Activated CD8-positive, alpha-beta memory T cell treated with anti-CD3 and anti-CD28 coated beads for 4 hours (primary cell): ENCODE measurements around the gene SNX14.
A peak's percentile ranks its signal among the peaks of the same experiment; 100 is the strongest.
"Not testable (repeated sequence)": the region's sequence is repeated elsewhere in the genome, so short reads cannot be mapped to it uniquely, and the experiment has no call there.

ENCODE experiments used
- DNase-seq, 2 donors: peaks; one replicate each; pipeline ENCODE4 v3.0.0-alpha.2; 2020; ENCODE audit warnings: low read depth in 2 of 2

SNX14 gene, protein sequence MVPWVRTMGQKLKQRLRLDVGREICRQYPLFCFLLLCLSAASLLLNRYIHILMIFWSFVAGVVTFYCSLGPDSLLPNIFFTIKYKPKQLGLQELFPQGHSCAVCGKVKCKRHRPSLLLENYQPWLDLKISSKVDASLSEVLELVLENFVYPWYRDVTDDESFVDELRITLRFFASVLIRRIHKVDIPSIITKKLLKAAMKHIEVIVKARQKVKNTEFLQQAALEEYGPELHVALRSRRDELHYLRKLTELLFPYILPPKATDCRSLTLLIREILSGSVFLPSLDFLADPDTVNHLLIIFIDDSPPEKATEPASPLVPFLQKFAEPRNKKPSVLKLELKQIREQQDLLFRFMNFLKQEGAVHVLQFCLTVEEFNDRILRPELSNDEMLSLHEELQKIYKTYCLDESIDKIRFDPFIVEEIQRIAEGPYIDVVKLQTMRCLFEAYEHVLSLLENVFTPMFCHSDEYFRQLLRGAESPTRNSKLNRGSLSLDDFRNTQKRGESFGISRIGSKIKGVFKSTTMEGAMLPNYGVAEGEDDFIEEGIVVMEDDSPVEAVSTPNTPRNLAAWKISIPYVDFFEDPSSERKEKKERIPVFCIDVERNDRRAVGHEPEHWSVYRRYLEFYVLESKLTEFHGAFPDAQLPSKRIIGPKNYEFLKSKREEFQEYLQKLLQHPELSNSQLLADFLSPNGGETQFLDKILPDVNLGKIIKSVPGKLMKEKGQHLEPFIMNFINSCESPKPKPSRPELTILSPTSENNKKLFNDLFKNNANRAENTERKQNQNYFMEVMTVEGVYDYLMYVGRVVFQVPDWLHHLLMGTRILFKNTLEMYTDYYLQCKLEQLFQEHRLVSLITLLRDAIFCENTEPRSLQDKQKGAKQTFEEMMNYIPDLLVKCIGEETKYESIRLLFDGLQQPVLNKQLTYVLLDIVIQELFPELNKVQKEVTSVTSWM

DNA sequence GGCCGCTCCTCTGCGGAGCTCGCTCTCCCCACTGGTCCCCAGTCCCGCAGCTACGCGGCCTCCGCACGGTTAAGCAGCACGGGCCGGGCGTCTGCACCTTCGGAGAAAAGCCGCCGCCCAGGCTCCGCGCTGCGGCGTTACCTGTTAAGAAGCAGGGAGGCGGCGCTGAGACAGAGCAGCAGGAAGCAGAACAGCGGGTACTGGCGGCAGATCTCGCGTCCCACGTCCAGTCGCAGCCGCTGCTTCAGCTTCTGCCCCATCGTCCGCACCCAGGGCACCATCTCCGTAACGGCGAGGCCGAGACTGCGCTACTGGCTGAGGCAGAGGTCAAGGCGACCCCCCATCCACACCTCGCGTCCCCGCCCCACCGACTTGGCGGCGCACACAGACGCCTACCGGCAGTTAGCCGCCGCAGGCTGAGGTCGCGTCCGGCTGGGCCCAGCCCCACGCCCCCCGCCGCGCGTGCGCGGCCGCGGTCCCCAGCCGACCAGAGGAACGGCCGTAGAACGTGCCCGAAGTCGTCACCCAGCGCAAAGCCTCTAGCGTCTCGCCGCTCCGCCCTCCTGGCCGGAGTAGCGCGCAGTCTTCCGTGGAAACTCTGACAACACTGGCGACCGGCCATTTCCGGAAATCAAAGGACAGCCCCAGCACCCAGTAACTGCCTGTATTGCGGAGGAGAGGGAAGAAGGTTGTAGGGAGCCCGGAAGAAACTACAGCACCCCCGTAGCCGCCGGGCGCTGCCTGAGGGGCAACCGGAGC lies at the start of gene SNX14:
Gene SNX14, minus strand, starts transcription at position 421 of the 759 bp plus-strand sequence. Its CDS starts 140 bp downstream, at position 281.
- peak; percentile 53 to 57 for DNase-seq

- DNase-seq = peak; percentile 97 to 99
Measured at GRCh38 chr6:85642774-85643536, 49.3 kb upstream of the SNX14 start, which contains the start of gene SYNCRIP. SYNCRIP (minus strand) TSS chr6:85642886; CDS start chr6:85641439, 1,447 bp downstream.

DNA sequence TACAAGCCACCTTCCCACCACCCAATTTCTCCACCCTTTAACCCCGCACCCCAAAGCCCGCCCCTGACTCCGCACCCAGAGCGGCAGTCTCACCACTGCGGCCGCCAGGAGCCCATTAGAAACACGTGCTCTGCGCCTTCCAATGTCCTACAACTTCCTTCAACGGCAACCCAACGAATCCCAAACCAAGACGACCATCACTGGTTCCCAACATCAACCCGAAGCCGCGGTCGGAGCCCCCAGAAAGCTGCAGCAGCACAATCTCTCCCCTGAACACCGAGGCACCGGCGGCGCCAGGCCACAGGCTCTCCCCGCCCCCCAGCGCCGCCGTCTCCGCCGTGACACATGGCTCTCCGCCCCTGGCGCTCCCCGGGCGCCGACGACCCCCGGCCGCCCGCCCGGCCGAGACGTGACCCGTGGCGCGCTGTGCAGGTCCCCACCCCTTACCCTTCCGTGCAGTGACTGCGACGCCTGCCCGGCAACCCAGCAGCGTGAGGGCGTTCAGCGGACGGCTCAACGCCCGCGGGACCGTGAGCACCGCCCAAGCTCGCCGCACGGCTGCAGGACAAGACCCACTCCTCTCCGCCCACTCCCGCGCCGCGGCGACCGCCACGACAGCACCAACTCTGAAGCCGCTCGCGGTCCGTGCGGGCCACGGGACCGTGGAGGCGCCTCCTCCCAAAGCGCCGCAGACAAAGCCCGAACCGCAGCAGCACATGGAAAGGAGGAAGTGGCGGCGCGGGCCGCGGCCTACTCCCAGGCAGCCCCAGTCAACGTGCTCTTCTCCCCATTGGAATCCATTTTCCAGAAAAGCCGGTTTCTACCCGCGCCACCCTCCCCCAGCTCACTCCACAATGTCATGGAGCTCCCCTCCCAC lies 48.5 kb upstream of the SNX14 start:
- peak; percentile 28 to 30 for DNase-seq

- DNase-seq = no peak
Measured at GRCh38 chr6:85641522-85641896, 47.9 kb upstream of the SNX14 start.

GRCh38 chr6:85640821-85641220 lies 47.2 kb upstream of the SNX14 start:
- no peak for DNase-seq

GRCh38 chr6:85637579-85637978 lies 43.9 kb upstream of the SNX14 start:
- DNase-seq = no peak

GRCh38 chr6:85632164-85632942 lies 38.7 kb upstream of the SNX14 start:
- DNase-seq = no peak

- DNase-seq = not testable (repeated sequence)
Measured at GRCh38 chr6:85631117-85631516, 37.5 kb upstream of the SNX14 start.

GRCh38 chr6:85628353-85628752 lies 34.7 kb upstream of the SNX14 start:
- no peak for DNase-seq

GRCh38 chr6:85620308-85620707 lies 26.6 kb upstream of the SNX14 start:
- DNase-seq = no peak

GRCh38 chr6:85614780-85615179 lies 21.1 kb upstream of the SNX14 start:
- DNase-seq = no peak

DNA sequence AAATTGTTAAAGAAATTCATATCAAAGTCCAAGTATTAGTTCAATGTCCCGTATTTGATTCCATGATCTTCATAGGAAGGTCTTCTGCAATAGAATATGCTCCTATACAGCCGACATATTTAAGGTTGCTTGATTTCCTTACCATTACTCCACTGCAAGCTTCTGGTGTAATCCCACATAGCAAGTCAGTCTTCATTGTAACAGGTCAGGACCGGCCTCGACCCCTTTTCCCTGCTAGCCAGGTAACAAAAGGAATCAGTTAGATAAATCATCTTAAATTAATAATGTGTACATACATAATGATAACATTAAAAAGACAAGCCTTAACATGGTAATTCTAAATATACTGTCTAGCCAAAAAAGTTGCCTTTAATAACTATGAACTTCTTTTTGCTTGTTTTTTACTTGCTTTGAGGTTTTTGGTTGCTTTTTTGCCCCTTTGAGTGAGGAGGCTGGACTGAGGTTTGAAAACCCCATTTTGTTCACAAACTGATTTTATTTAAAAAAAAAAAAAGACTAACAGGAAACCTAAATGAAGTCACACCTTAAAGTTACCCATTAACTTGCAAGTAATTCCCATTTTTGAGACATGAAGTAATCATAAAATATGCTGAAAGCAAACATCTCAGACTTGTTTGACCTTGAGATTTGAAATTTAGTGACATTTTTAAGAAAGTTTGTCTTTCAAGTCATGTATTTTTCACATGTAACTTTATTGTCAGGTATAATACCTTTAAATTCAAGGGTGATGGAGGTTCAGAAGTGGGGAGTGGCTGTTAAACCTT lies 19.2 kb upstream of the SNX14 start:
- no peak for DNase-seq

DNA sequence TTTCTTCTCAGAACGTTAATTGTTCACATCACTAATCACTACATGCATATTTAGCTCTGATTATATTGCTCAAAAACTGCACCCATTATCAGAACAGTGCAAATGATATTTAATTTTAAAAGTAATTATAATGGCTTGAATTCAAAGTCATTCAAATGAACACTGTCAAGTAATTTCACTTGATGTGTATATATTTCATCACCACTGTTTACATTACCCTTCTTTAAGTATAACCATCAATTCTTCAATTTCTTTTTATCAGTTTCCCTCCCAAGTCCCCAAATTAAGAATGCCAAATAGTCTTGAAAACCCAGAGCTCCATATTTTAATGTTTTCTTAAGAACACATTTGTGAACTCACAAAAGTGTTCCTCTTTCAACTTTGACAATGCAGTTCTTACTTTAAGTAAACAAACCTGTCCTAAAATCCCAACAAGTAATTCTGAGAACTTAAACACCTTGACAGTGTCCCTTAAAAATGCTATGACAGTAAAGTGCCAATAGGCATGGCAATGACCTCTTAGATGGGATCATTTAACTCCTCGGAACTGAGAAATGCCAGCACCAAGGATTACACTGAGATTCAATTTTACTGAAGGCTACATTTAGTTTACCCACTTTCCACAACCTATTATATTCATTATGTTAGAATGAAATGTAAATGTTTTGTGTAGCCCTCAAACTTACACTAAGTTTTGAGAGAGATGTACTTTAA lies 16.7 kb upstream of the SNX14 start:
- no peak for DNase-seq

GRCh38 chr6:85602100-85602499 lies 8.4 kb upstream of the SNX14 start:
- DNase-seq = no peak

GRCh38 chr6:85600713-85601313 lies 7.2 kb upstream of the SNX14 start:
- DNase-seq = no peak

DNA sequence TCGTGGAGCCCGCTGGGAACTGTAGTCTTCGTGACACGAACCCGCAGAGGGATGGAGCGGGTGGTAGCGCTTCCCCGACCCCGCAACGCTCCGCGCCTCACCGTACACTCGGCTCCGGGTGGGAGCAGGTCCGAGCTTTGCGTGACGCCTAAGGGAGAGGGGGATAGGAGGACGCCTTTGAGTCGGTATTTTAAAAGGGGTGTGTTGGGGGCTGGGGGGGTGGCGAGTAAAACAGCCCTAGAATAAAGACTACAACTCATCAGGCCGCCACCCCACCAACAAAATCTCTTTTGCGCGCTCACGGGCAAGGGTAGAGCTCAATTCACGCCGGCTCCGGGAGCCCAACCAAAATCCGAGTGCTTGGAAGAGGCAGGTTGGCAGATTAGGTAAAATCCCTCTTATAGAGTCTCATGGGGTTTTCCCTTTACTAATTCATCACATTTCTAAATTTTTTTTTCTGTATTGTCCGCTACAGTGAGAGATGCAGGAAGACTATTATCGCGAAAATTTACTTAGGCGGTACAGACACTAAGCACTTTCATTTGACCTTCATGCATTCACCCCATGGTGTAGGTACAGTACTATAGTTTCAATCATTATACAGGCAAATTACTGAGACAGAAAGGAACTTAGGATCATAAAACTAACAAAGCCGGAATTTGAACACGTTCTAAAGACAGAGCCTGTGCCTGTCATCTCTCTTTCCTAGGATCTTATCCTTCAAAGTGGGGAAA lies 706 bp upstream of the SNX14 start:
- DNase-seq = no peak

GRCh38 chr6:85592033-85592432 lies 1.6 kb downstream of the SNX14 start:
- no peak for DNase-seq
